ENCODE measurements around the gene PPIB.

The PPIB gene

GRCh38 chr15:64130159-64130558 is 32.7 kb downstream of the PPIB start:
- DNase-seq (ENCODE audit: low read depth in 1 of 2, low spot score in 1 of 2): no peak
- Histone ChIP-seq H3K27ac (replicated peaks) (no peak overlapping the region), H3K27me3 (ENCODE audit: insufficient read depth, poor library complexity, severe bottlenecking) (no peaks in the 10 kb centered on the region), H3K4me3 (replicated peaks; ENCODE audit: insufficient read depth, low read length) (no peak overlapping the region)
- TF ChIP-seq GABPA (IDR thresholded peaks at IDR 0.05; ENCODE audit: low read depth) (no peak), POLR2AphosphoS5 (IDR thresholded peaks at IDR 0.05; ENCODE audit: low read depth) (no peak), CTCF (IDR thresholded peaks at IDR 0.05; ENCODE audit: insufficient read depth, low read length) (no peak), SPI1 (IDR thresholded peaks at IDR 0.05; ENCODE audit: borderline replicate concordance, low read depth) (no peak), REST (IDR thresholded peaks at IDR 0.05; ENCODE audit: insufficient replicate concordance, low read depth) (no peak)

GRCh38 chr15:64127521-64128270 is 35.1 kb downstream of the PPIB start:
- DNase-seq (ENCODE audit: low read depth in 1 of 2, low spot score in 1 of 2): no peak
- H3K27ac ChIP-seq (replicated peaks): no peak overlapping the region
- no peaks in the 10 kb centered on the region for H3K27me3 ChIP-seq (ENCODE audit: insufficient read depth, poor library complexity, severe bottlenecking)
- TF ChIP-seq GABPA (IDR thresholded peaks at IDR 0.05; ENCODE audit: low read depth): no peak
- no peak for TF ChIP-seq REST (IDR thresholded peaks at IDR 0.05; ENCODE audit: insufficient replicate concordance, low read depth)
- TF ChIP-seq CTCF (IDR thresholded peaks at IDR 0.05; ENCODE audit: insufficient read depth, low read length): no peak
- no peak for TF ChIP-seq SPI1 (IDR thresholded peaks at IDR 0.05; ENCODE audit: borderline replicate concordance, low read depth)
- no peak for TF ChIP-seq POLR2AphosphoS5 (IDR thresholded peaks at IDR 0.05; ENCODE audit: low read depth)
- H3K4me3 ChIP-seq (replicated peaks; ENCODE audit: insufficient read depth, low read length): no peak overlapping the region

- H3K4me3 ChIP-seq (replicated peaks; ENCODE audit: insufficient read depth, low read length): no peak overlapping the region
These were observed 36.8 kb downstream of the PPIB start for GRCh38 chr15:64125978-64126377.

More at GRCh38 chr15:64125978-64126377, 36.8 kb downstream of the PPIB start:
- H3K27me3 ChIP-seq (ENCODE audit: insufficient read depth, poor library complexity, severe bottlenecking): no peaks in the 10 kb centered on the region
- TF ChIP-seq POLR2AphosphoS5 (IDR thresholded peaks at IDR 0.05; ENCODE audit: low read depth) (no peak), GABPA (IDR thresholded peaks at IDR 0.05; ENCODE audit: low read depth) (no peak), CTCF (IDR thresholded peaks at IDR 0.05; ENCODE audit: insufficient read depth, low read length) (no peak), SPI1 (IDR thresholded peaks at IDR 0.05; ENCODE audit: borderline replicate concordance, low read depth) (no peak), REST (IDR thresholded peaks at IDR 0.05; ENCODE audit: insufficient replicate concordance, low read depth) (no peak)
- H3K27ac ChIP-seq (replicated peaks): no peak overlapping the region
- no peak for DNase-seq (ENCODE audit: low read depth in 1 of 2, low spot score in 1 of 2)

Measured in HL-60 (cell line).